ENCODE measurements around the gene IGFBP3. TPM values are rescaled to one million over a fixed set of nuclear protein-coding genes. Genes with fewer than 3 reads are reported as not detected.

Gene IGFBP3
- total and polyA plus RNA-seq, 2 of the 13 experiments (the other 11 are each of a cell fraction or from before 2014, with no cell fraction given), result 57.5 TPM; not detected in 1

GRCh38 chr7:45890902-45891461 lies 30.1 kb downstream of the IGFBP3 start:
- CTCF ChIA-PET (ENCODE audit: low intra/inter-chr PET ratio, low total read pairs), result interaction anchor here (1.2 to 1.9 kb wide), 2 partner anchors 19 to 20 kb away, joined by 4 to 11 read pairs; partner anchors contain the start of gene CCDC201
- Histone ChIP-seq H3K4me3 (replicated peaks in 1 of 3; ENCODE audit: insufficient read depth in 1 of 3, low read depth in 2 of 3, low read length in 3 of 3) (peak overlapping the region; percentile 61 to 89 (median 84)), H3K9ac (ENCODE audit: insufficient read depth, low read depth, low read length) (peak overlapping the region; percentile 95; the same call in 1 of the 2 replicates), H3K36me3 (replicated peaks in 1 of 2; ENCODE audit: control insufficient read depth in 1 of 2, insufficient read depth in 2 of 2, low read length in 2 of 2) (peaks cover 0 to 19% of the 10 kb centered on the region in 2 experiments; a peak in 4 of 5 replicates), H3K27me3 (ENCODE audit: control insufficient read depth in 1 of 2, insufficient read depth in 2 of 2, low read length in 2 of 2) (no peaks in the 10 kb centered on the region; a peak in 1 of 5 replicates), H3K27ac (ENCODE audit: extremely low read length, insufficient read depth, low read length) (peak overlapping the region; percentile 99), H3K9me3 (ENCODE audit: low read length) (no peaks in the 10 kb centered on the region), H3K79me2 (ENCODE audit: insufficient read depth, low read length) (peaks cover 12% of the 10 kb centered on the region), H3K4me2 (ENCODE audit: low read depth, low read length) (peak overlapping the region; percentile 98), H2AFZ (ENCODE audit: low read length) (no peak overlapping the region), H4K20me1 (ENCODE audit: insufficient read depth, low read length) (peaks cover 40% of the 10 kb centered on the region), H3K4me1 (ENCODE audit: insufficient read depth, low read length) (peaks cover 67% of the 10 kb centered on the region)
- no peak for ATAC-seq
- in situ Hi-C loops (cut with HindIII; ENCODE audit: extremely low pct_ligation_motif_present, low pct_unique_long_range_greater_than_20kb), result no loop called here
- FAIRE-seq, result no peak
- POLR2A ChIA-PET, result interaction anchor here (0.9 to 7.2 kb wide), 6 partner anchors 10 to 1896 kb away, joined by 3 to 118 read pairs (median 26); partner anchors contain the start of gene CCDC201
- BruUV-seq (replicated peaks), result no TSS peak
- 57% methylated on average over 6 of the region's 6 CpGs for WGBS (ENCODE audit: low lambda C conversion rate)
- intact Hi-C loops (cut with micrococcal nuclease; ENCODE audit: unreplicated experiment), result no loop called here
- DNase-seq (ENCODE audit: low spot score), result peak; percentile 36
- TF ChIP-seq GATA4 (IDR thresholded peaks at IDR 0.05; ENCODE audit: borderline replicate concordance, low read depth) (no peak), THAP8 (CRISPR knock-in tag; IDR thresholded peaks at IDR 0.05; ENCODE audit: borderline replicate concordance) (no peak), MLLT10 (CRISPR knock-in tag; IDR thresholded peaks at IDR 0.05) (no peak), CCDC6 (CRISPR knock-in tag; IDR thresholded peaks at IDR 0.05) (no peak), ZNF280D (CRISPR knock-in tag; IDR thresholded peaks at IDR 0.05) (no peak; the same call in 1 of the 2 replicates), ZNF737 (CRISPR knock-in tag; IDR thresholded peaks at IDR 0.05; ENCODE audit: borderline replicate concordance) (no peak), ZNF136 (CRISPR knock-in tag; IDR thresholded peaks at IDR 0.05; ENCODE audit: low read depth) (no peak), PBX3 (CRISPR knock-in tag; IDR thresholded peaks at IDR 0.05; ENCODE audit: borderline replicate concordance) (no peak), PITX1 (CRISPR knock-in tag; IDR thresholded peaks at IDR 0.05) (no peak), ATF2 (CRISPR knock-in tag; IDR thresholded peaks at IDR 0.05) (no peak), ZMYM3 (CRISPR knock-in tag; IDR thresholded peaks at IDR 0.05) (no peak), ATF4 (CRISPR knock-in tag; IDR thresholded peaks at IDR 0.05) (peak in 1 of 2 experiments; percentile 16; a peak in 2 of 4 replicates), KDM2A (CRISPR knock-in tag; IDR thresholded peaks at IDR 0.05; ENCODE audit: borderline replicate concordance, low read depth) (no peak), NCOA5 (CRISPR knock-in tag; IDR thresholded peaks at IDR 0.05) (0 out of 2 replicates have a peak, but pooled peaks have one; percentile 15), ZNF644 (CRISPR knock-in tag; IDR thresholded peaks at IDR 0.05; ENCODE audit: low read depth) (no peak), ZKSCAN1 (IDR thresholded peaks at IDR 0.05; ENCODE audit: low read length) (no peak), ZNF547 (CRISPR knock-in tag; IDR thresholded peaks at IDR 0.05) (no peak)

Data from HepG2 (cell line).